Liver (tissue), 10 donors: ENCODE data around the gene ID1. TPM values are rescaled to one million over a fixed set of nuclear protein-coding genes. Genes with fewer than 3 reads are reported as not detected.

ENCODE experiments used
- DNase-seq: peaks from one replicate; pipeline ENCODE4 v3.0.0-alpha.2; 2017; ENCODE audit warnings: low spot score
- H3K27ac ChIP-seq, 2 donors: one replicate each; pipeline ENCODE4 v1.7.0; 2013; ENCODE audit warnings: inconsistent platforms in 2 of 2, low read length in 2 of 2, control low read depth in 1 of 2, low read depth in 1 of 2, mild to moderate bottlenecking in 1 of 2
- H3K27me3 ChIP-seq, 4 donors: one replicate each; pipeline versions ENCODE4 v1.6.1 to v1.7.0; 2013; ENCODE audit warnings: low read length in 3 of 4, inconsistent platforms in 1 of 4, mild to moderate bottlenecking in 1 of 4, moderate library complexity in 1 of 4; ENCODE audit not compliant: control insufficient read depth in 4 of 4, insufficient read depth in 4 of 4
- H3K36me3 ChIP-seq, 4 donors: one replicate each; pipeline versions ENCODE4 v1.6.1 to v1.7.0; 2013; ENCODE audit warnings: low read length in 3 of 4, mild to moderate bottlenecking in 3 of 4, low read depth in 1 of 4, moderate library complexity in 1 of 4; ENCODE audit not compliant: control insufficient read depth in 4 of 4, insufficient read depth in 3 of 4
- H3K4me1 ChIP-seq, 4 donors: one replicate each; pipeline versions ENCODE4 v1.6.1 to v1.7.0; 2013; ENCODE audit warnings: low read length in 3 of 4, mild to moderate bottlenecking in 3 of 4, moderate library complexity in 1 of 4; ENCODE audit not compliant: control insufficient read depth in 4 of 4, insufficient read depth in 4 of 4
- H3K4me3 ChIP-seq, 3 donors: one replicate each; pipeline versions ENCODE4 v1.6.1 to v1.7.0; 2013; ENCODE audit warnings: low read length in 3 of 3, control low read depth in 1 of 3, low read depth in 1 of 3, mild to moderate bottlenecking in 1 of 3
- H3K9ac ChIP-seq, 2 donors: one replicate each; pipeline ENCODE4 v1.7.0; 2013; ENCODE audit warnings: low read length in 2 of 2, mild to moderate bottlenecking in 2 of 2, moderate library complexity in 2 of 2, control low read depth in 1 of 2, low read depth in 1 of 2
- H3K9me3 ChIP-seq, 4 donors: one replicate each; pipeline versions ENCODE4 v1.6.1 to v1.7.0; 2013; ENCODE audit warnings: low read length in 3 of 4; ENCODE audit not compliant: control insufficient read depth in 4 of 4
- ATF3 ChIP-seq: IDR thresholded peaks from 2 replicates; pipeline ENCODE4 v1.6.1; 2016; ENCODE audit warnings: antibody characterized with exemption
- CTCF ChIP-seq: fragments of 150-350 bp; IDR thresholded peaks from 2 replicates; pipeline ENCODE4 v1.5.1; 2017; ENCODE audit warnings: improper control_type of control experiment, low read depth, low read length; ENCODE audit not compliant: missing input control
- FOXA2 ChIP-seq: IDR thresholded peaks from 2 replicates; pipeline ENCODE4 v1.6.1; 2016; ENCODE audit warnings: antibody characterized with exemption
- GABPA ChIP-seq, 2 donors: IDR thresholded peaks in 1 of 2; conservative IDR thresholded peaks in 1 of 2; 2 replicates each; pipeline ENCODE4 v1.6.1; 2016; ENCODE audit warnings: antibody characterized with exemption in 2 of 2, mild to moderate bottlenecking in 1 of 2, moderate library complexity in 1 of 2
- HNF4A ChIP-seq, 2 donors: conservative IDR thresholded peaks; 2 replicates each; pipeline ENCODE4 v1.6.1; 2016; ENCODE audit warnings: antibody characterized with exemption in 2 of 2, mild to moderate bottlenecking in 2 of 2
- JUND ChIP-seq, 2 donors: IDR thresholded peaks; 2 replicates each; pipeline ENCODE4 v1.6.1; 2016; ENCODE audit warnings: antibody characterized with exemption in 2 of 2
- MAX ChIP-seq: IDR thresholded peaks from 2 replicates; pipeline ENCODE4 v1.6.1; 2016; ENCODE audit warnings: antibody characterized with exemption
- NR2F2 ChIP-seq: IDR thresholded peaks from 2 replicates; pipeline ENCODE4 v1.6.1; 2016; ENCODE audit warnings: antibody characterized with exemption
- RAD21 ChIP-seq, 2 donors: IDR thresholded peaks; 2 replicates each; pipeline ENCODE4 v1.6.1; 2016; ENCODE audit warnings: antibody characterized with exemption in 2 of 2, mild to moderate bottlenecking in 2 of 2
- SP1 ChIP-seq: IDR thresholded peaks from 2 replicates; pipeline ENCODE4 v1.6.1; 2018; ENCODE audit warnings: antibody characterized with exemption, mild to moderate bottlenecking
- TAF1 ChIP-seq: conservative IDR thresholded peaks from 2 replicates; pipeline ENCODE4 v1.6.1; 2016; ENCODE audit warnings: antibody characterized with exemption, mild to moderate bottlenecking
- YY1 ChIP-seq: IDR thresholded peaks from 2 replicates; pipeline ENCODE4 v1.6.1; 2016; ENCODE audit warnings: antibody characterized with exemption, mild to moderate bottlenecking
- ZBTB33 ChIP-seq: IDR thresholded peaks from 2 replicates; pipeline ENCODE4 v1.6.1; 2016; ENCODE audit warnings: antibody characterized with exemption
- WGBS: extraction: QIAGEN DNeasy Blood & Tissue Kit; methylation state at CpG from one replicate; pipeline ENCODE4 v1.1.7; 2013; 5-methylcytosine and 5-hydroxymethylcytosine counted together
- polyA plus RNA-seq, 2 donors: library from polyadenylated mRNA; stranded (reverse) in 1 of 2; unstranded in 1 of 2; fragments of 200-250 nt in 1 of 2; fragments of >200 nt in 1 of 2; fragmentation: Nextera tagmentation in 1 of 2; extraction: Ambion mirVana in 1 of 2; gene quantifications; one replicate each; pipeline versions ENCODE4 v1.2.1 to v1.2.3, GENCODE V29; 2013 to 2015
- small RNA-seq: library from RNA; depleted of rRNA; stranded (forward); fragments of <200 nt; gene quantifications from one replicate; pipeline ENCODE3, GENCODE V24; 2014
- total RNA-seq, 2 donors: library from RNA; depleted of rRNA; stranded (reverse); fragments of >200 nt; gene quantifications; one replicate each; pipeline ENCODE4 v1.2.3, GENCODE V29; 2014
- donor health status: healthy.
- donor health status: healthy.
- donor health status: healthy.
- donor health status: healthy.
- donor health status: healthy.

ID1 gene
- total and polyA plus RNA-seq, 4 donors = 33.9 to 117 (median 71.2) TPM

GRCh38 chr20:31654534-31654933 is 49.4 kb downstream of the ID1 start:
- 77% methylated on average over 5 of the region's 5 CpGs for whole genome bisulfite sequencing
- Histone ChIP-seq H3K4me1 (no peaks in the 10 kb centered on the region), H3K36me3 (no peaks in the 10 kb centered on the region), H3K27ac (no peak overlapping the region), H3K27me3 (no peaks in the 10 kb centered on the region), H3K9ac (no peak overlapping the region), H3K4me3 (no peak overlapping the region), H3K9me3 (no peaks in the 10 kb centered on the region)
- TF ChIP-seq GABPA (IDR thresholded peaks at IDR 0.05 in 1 of 2, conservative IDR thresholded peaks at IDR 0.05 in 1 of 2) (no peak), HNF4A (conservative IDR thresholded peaks at IDR 0.05) (no peak), RAD21 (IDR thresholded peaks at IDR 0.05) (no peak), TAF1 (no peak), YY1 (no peak), ZBTB33 (no peak), MAX (no peak), SP1 (no peak), CTCF (no peak), ATF3 (no peak), NR2F2 (no peak), FOXA2 (no peak), JUND (IDR thresholded peaks at IDR 0.05) (no peak)
- no peak for DNase-seq

Small RNAs within 50 kb of the gene (small RNA-seq; reads per million reads assigned to genes)
- gene MIR3193 = not detected

Other genes with a start within 250 kb of the ID1 start
- gene DEFB118, start 236.7 kb upstream of the ID1 start, total RNA-seq = not detected
- not detected for gene DEFB118, start 236.7 kb upstream of the ID1 start, polyA plus RNA-seq
- not detected for gene DEFB119, start 214.7 kb upstream of the ID1 start, total RNA-seq
- not detected for gene DEFB119, start 214.7 kb upstream of the ID1 start, polyA plus RNA-seq
- not detected for gene DEFB121, start 199.1 kb upstream of the ID1 start, total RNA-seq
- gene DEFB121, start 199.1 kb upstream of the ID1 start, polyA plus RNA-seq = not detected
- gene DEFB123, start 164.7 kb upstream of the ID1 start, total RNA-seq = not detected
- gene DEFB123, start 164.7 kb upstream of the ID1 start, polyA plus RNA-seq = not detected
- gene DEFB124, start 130.2 kb upstream of the ID1 start, total RNA-seq = not detected
- gene DEFB124, start 130.2 kb upstream of the ID1 start, polyA plus RNA-seq = not detected
- gene REM1, start 130.0 kb upstream of the ID1 start, total RNA-seq = under 1 TPM; 0.17 to 0.19 TPM
- under 1 TPM; 0.24 to 0.46 TPM for gene REM1, start 130.0 kb upstream of the ID1 start, polyA plus RNA-seq
- gene HM13, start 90.8 kb upstream of the ID1 start, total RNA-seq = 10 to 100 TPM; 57.6 to 96.1 TPM
- 100 to 1,000 TPM; 102 to 210 TPM for gene HM13, start 90.8 kb upstream of the ID1 start, polyA plus RNA-seq
- under 1 TPM in 1 of 2 donors, not detected in 1; 0.59 TPM for gene COX4I2, start 32.6 kb downstream of the ID1 start, total RNA-seq
- gene COX4I2, start 32.6 kb downstream of the ID1 start, polyA plus RNA-seq = under 1 TPM; 0.35 to 0.81 TPM
- gene BCL2L1, start 117.6 kb downstream of the ID1 start, total RNA-seq = 100 to 1,000 TPM in 1 of 2 donors, 10 to 100 TPM in 1; 48.4 to 124 TPM
- 10 to 100 TPM; 29.7 to 43.7 TPM for gene BCL2L1, start 117.6 kb downstream of the ID1 start, polyA plus RNA-seq
- gene TPX2, start 134.0 kb downstream of the ID1 start, total RNA-seq = 10 to 100 TPM in 1 of 2 donors, 1 to 10 TPM in 1; 1.3 to 40.8 TPM
- 1 to 10 TPM; 1.1 to 3.6 TPM for gene TPX2, start 134.0 kb downstream of the ID1 start, polyA plus RNA-seq
- gene MYLK2, start 214.1 kb downstream of the ID1 start, total RNA-seq = under 1 TPM in 1 of 2 donors, not detected in 1; 0.19 TPM
- under 1 TPM in 1 of 2 donors, not detected in 1; 0.08 TPM for gene MYLK2, start 214.1 kb downstream of the ID1 start, polyA plus RNA-seq
- gene FOXS1, start 240.3 kb downstream of the ID1 start, total RNA-seq = under 1 TPM; 0.25 to 0.51 TPM
- gene FOXS1, start 240.3 kb downstream of the ID1 start, polyA plus RNA-seq = under 1 TPM; 0.21 to 0.31 TPM